Iris pigment epithelial cell (primary cell): ENCODE data around the gene COL5A1.
A peak's percentile ranks its signal among the peaks of the same experiment; 100 is the strongest.
"Not testable (repeated sequence)": the region's sequence is repeated elsewhere in the genome, so short reads cannot be mapped to it uniquely, and the experiment has no call there.

ENCODE experiments used
- DNase-seq: peaks from one replicate; pipeline ENCODE4 v3.0.0-alpha.2; 2011; ENCODE audit warnings: low read depth

COL5A1 gene

DNA sequence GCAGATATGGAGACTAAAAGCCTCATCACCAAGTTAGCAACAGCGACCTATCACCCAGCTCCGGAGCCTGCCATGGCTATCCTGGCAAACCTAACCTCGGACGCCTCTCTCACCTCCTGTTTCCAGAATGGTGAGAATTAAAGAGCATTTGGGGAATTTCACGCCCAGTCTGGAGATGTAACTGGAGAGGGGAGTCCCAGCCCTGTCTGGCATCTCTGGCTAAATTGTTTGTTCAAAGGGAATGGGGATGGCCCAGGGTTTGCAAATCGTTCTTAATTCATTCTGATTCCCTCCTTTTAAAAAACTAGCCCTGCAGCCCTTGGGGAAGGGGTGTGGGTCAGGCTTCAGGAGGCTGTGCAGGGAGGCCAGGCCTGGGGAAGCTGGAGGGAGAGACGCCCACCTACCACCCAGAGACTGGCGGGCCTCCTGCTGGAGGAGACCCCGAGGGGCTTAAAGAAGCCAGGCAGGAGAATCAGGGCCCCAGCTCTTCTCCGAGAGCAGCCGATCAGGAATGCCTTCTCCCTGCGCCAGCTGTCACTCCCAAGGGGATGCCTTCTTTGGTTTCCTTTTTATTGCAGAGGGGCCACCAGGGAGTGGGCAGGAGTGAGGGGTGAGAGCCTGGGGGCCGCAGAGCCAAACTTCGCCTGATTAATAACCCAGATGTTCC lies 964 bp upstream of the COL5A1 start:
- DNase-seq = no peak

- DNase-seq = no peak
Measured at GRCh38 chr9:134641990-134642384, 384 bp downstream of the COL5A1 start.

DNA sequence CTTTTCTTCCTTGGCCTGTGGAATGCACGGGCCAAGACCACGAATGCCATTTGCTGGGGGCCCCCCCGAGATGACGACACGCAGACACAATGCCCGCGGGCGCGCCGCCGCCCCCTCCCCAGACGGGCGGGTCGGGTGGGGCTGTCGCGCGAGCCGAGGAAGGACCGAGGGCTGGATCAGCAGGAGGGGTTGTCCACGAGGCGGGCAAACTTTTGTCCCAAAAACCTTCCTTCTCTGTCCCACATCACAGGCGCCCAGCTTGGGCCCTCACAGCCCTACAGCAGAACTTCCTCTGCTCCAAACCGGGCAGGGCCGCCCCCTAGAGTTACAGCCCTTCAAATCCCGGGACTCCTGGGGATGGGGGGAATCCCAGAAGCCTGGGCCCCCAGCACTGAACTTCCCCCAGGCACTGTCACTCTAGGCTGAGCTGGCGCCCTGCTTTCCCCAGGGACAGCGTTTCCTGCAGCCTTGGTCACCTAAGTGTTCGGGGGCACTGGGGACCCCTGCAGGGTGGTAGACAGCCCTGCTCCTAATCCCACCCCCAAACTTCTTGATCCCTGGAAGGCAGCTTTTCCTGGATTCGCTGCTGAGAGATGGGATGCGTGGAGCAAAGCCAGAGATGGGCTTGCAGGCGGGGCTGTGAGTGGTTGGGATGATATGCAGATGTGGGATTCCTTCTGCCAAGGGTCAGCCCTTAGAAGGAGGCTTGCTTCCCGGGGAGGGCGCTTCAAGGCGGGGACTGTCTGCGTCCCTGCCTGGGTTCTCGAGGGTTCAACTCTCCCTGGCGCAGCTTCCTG lies 980 bp downstream of the COL5A1 start:
- peak; percentile 78 for DNase-seq

- peak; percentile 44 for DNase-seq
Measured at GRCh38 chr9:134643222-134643671, 1.6 kb downstream of the COL5A1 start.

DNA sequence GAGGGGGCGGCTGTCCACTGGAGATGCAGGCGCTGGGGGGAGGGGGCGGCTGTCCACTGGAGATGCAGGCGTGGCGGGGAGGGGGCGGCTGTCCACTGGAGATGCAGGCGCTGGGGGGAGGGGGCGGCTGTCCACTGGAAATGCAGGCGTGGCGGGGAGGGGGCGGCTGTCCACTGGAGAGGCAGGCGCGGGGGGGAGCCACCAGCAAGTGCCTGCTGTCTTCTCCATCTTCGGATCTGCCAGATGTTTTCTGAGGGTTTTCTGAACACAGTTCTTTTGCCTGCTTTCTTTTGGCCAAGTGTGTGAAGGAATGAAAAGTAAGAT lies 2.8 kb downstream of the COL5A1 start:
- not testable (repeated sequence) for DNase-seq

- peak; percentile 98 for DNase-seq
Measured at GRCh38 chr9:134644725-134645606, 3.4 kb downstream of the COL5A1 start.

DNA sequence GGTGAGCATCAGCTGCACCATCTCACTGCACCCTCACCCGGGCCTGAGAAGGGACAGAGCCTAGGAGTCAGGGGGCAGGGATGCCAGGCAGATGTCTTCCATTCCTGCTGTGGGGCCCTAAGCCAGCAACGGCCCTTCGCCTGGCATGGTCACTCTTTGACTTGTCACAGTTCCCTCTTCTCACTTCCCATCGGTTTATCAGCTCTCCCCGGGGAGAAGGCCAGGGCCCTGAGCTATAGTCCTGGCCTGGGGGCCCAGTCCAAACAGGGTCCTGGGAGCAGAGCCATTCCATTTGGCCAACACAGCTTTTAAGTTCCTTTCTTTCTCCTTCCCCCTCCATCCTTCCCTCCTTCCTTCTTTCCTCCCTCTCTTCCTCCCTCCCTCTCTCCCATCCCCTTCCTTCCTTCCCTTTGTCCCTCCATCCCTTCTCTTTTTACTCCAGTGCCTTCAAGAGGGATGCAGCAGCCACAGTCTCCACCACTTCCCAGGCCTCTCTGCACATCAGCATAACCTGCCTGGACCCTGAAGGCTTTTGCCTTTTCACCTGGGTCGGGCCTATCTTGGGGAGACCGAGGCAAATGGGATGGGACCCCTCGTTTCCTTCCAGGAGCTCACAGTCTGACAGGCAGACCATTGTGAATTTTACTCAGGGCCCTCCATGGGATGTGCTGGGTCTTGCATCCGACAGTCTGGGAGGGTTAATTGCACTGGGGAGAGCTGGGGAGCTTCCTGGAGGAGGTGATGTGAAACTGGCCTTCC lies 4.2 kb downstream of the COL5A1 start:
- DNase-seq = no peak

DNA sequence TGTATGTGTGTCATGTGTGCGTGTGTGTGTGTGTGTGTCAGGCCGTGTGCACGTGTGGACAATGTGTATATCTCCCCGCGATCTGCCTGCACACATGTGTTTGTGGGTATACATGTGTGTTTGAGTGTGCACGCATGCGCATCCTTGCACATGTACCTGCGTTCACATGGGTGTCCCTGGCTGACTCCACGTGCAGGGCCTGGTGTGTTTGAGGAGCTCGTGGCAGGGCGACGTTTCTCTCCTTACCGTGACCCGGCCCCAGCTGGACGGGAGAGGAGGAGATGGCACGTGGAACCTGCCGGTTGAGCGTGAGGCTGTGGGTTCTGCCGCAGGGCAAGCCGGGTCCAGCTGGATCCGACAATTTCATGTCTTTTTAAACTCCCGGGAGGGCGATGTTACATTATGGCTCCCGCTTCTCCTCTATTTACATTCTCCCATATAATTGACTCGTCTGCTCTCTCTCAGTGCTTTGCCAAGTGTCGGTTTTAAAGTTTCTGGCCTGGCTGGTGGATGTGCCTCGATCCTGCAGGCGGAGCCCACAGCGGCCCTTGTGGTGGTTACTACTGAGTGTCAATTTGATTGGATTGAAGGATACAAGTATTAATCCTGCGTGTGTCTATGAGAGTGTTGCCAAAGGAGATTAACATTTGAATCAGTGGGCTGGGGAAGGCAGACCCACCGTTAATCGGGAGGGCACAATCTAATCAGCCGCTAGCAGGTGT lies 5.9 kb downstream of the COL5A1 start:
- no peak for DNase-seq

- DNase-seq = peak; percentile 75
Measured at GRCh38 chr9:134648701-134649530, 7.3 kb downstream of the COL5A1 start.

DNA sequence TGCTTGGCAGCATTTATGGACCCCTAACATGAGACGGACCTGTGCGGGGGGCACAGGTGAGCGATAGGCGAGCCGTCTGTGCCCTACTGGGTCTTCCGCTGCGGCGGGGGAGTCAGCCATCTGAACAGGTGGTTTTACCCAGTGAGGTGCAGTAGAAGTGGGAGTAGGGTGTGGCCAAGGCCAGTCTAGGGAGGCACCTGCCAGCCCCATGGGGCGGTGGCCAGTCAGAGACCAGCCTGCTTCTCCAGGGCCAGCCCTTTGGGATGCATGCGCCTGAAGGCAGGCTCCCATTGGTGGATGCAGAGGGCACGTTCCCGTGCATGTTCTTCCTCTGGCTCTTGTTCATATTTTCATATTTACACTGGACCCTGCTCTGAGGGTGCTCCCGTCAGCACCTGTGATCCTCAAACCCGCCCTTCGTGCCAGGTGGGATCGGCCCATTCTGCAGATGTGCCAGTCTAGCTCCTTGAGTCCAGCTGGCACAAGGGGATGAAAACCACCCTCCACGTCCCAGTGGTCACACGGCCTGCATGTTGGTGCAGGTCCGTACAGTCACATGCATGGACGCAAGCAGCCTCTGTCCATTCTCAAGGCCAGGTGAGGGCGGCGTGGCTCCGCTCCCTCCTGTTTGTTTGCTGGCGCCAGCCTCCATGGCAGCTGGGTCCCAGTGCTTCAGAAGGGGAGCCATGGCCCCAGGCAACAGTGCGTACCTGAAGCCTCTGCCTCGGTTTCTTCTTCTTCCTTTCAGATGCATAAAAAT lies 9.0 kb downstream of the COL5A1 start:
- no peak for DNase-seq

- no peak for DNase-seq
Measured at GRCh38 chr9:134651226-134651905, 9.8 kb downstream of the COL5A1 start.

DNA sequence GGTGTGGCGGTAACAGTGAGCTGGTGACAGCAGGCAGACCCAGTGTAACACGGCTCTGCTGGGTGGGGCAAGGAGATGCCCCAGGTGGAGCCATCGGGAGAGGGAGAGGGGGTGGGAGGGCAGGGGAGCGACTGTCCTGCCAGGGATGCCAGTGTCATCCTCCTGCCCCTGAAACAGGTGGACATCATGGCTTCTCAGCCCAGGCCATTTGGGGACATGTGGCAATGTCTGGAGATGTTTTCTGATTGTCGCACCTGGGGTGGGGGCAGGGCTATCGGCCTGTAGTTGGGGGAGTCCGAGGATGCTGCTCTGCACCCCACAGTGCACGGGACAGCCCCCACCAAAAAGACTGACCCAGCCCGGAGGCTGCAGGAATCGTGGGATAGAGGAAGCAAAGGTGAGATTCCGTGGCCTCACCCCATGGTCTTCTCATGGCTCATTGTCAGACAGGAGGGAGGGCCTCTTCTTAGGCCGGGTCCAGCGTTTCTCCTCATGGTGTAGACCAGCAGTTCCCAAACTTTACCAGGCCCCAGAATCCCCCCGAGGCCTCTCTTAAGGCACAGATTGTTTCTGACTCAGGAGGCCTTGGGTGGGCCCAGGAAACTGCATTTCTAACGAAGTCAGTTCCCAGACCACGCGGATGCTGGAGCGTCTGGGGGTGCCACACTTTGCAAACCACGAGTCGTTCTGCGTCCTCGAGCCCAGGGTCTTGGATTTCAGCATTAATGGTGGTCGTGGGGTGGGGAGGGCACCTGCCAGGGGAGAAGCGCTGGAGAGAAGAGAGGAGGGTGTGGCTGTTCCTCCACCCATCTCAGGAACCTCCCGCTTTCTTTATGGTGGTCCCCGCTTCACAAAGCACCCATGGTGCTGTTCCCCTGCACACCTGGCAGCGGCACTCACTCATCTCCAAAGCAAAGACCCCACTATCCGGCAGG lies 11.0 kb downstream of the COL5A1 start:
- DNase-seq = no peak

DNA sequence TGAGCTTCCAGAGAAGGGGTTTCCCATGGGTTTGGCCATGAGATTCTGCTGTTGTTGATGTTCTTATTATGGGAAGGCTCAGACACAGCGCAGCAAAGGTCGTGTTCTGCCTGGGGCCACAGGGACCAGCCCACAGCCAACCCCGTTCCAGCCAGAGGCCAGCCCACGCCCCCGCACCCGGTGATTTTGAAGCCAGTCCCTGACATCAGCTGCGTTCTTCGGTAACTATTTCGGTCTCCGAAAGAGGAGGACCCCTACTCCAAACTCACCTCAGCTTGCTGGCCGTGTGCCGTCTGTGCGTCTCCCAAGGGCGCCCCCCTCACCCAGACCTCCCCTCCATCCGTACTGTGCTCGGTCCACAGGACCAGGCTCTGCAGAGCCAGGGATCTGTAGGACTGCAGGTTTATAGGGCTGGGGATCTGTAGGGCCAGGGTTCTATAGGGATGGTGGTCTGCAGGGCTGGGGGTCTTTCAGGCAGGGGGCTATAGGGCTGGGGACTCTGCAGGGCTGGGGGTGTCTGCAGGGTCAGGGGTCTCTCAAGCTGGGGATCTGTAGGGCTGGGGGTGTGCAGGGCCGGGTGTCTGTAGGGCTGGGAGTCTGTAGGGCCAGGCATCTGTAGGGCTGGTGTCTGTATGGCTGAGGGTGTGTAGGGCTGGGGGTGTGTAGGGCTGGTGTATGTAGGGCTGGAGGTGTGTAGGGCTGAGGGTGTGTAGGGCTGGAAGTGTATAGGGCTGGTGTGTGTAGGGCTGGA lies 11.8 kb downstream of the COL5A1 start:
- DNase-seq = no peak

GRCh38 chr9:134655101-134655500 lies 13.5 kb downstream of the COL5A1 start:
- no peak for DNase-seq

- no peak for DNase-seq
Measured at GRCh38 chr9:134655586-134656333, 14.2 kb downstream of the COL5A1 start.

DNA sequence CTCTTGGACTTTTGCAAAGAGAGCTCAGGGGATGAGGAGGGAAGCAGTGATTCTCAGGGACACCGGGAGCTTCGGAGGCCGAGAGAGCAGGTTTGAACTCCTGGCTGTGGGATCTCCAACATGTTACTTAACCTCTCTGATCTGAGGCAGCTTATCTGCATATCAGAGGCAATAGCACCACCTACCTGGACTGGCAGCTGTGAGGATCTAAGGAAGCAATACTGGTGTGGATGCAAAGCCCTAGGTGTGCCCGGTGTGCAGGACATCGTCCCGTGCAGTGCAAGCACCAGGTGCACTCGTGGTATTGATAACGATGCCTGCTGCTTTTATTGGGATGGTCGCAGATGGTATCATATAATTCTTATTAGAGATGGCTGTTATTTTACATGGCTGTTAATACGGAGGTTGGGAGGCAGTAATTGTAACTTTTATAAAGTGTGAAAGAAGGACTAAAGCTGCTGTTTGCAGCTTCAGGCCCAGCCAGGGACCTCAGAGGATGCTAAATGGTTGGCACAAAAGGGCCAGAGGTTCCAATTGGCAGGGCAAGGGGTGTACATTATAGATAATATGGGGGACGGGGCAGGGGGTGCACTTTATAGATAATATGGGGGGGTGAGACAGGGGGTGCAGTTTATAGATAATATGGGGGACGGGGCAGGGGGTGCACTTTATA lies 14.9 kb downstream of the COL5A1 start:
- no peak for DNase-seq
